Aorta (tissue), 5 donors: Measurements from ENCODE around the gene MAPKAPK2. TPM values are rescaled to one million over a fixed set of nuclear protein-coding genes. Genes with fewer than 3 reads are reported as not detected.

ENCODE experiments used
- ATAC-seq: fragments of 200-7000 bp; cut with Tn5 transposase; one replicate; pipeline ENCODE4 v1.9.1; 2022; ENCODE audit warnings: moderate library complexity; ENCODE audit not compliant: low FRiP score
- DNase-seq, 2 donors: peaks; one replicate each; pipeline ENCODE4 v3.0.0-alpha.2; 2020
- H3K27ac ChIP-seq, 2 donors: one replicate each; pipeline ENCODE4 v1.5.1; 2013; ENCODE audit warnings: low read length in 2 of 2, mild to moderate bottlenecking in 2 of 2, moderate library complexity in 2 of 2, control low read depth in 1 of 2, inconsistent platforms in 1 of 2, low read depth in 1 of 2
- H3K27me3 ChIP-seq, 2 donors: one replicate each; pipeline ENCODE4 v1.6.1; 2013; ENCODE audit warnings: control low read depth in 1 of 2, low read length in 1 of 2, mild to moderate bottlenecking in 1 of 2, moderate library complexity in 1 of 2; ENCODE audit not compliant: insufficient read depth in 2 of 2, control insufficient read depth in 1 of 2
- H3K36me3 ChIP-seq, 2 donors: one replicate each; pipeline ENCODE4 v1.6.1; 2013; ENCODE audit warnings: control low read depth in 1 of 2, low read length in 1 of 2, mild to moderate bottlenecking in 1 of 2; ENCODE audit not compliant: insufficient read depth in 2 of 2, control insufficient read depth in 1 of 2
- H3K4me1 ChIP-seq, 2 donors: one replicate each; pipeline ENCODE4 v1.6.1; 2013; ENCODE audit warnings: low read length in 2 of 2, control low read depth in 1 of 2, mild to moderate bottlenecking in 1 of 2, moderate library complexity in 1 of 2; ENCODE audit not compliant: insufficient read depth in 2 of 2, control insufficient read depth in 1 of 2
- H3K4me3 ChIP-seq, 2 donors: one replicate each; pipeline ENCODE4 v1.5.1; 2013; ENCODE audit warnings: low read length in 2 of 2, control low read depth in 1 of 2, mild to moderate bottlenecking in 1 of 2
- H3K9me3 ChIP-seq: one replicate; pipeline ENCODE4 v1.6.1; 2013; ENCODE audit warnings: mild to moderate bottlenecking, low read length; ENCODE audit not compliant: control insufficient read depth
- WGBS, 2 donors: extraction: QIAGEN DNeasy Blood & Tissue Kit; methylation state at CpG; one replicate each; pipeline ENCODE4 v1.1.7; 2013; 5-methylcytosine and 5-hydroxymethylcytosine counted together
- intact Hi-C, 2 donors: fragments of 100-400 bp; cut with DNase I; formaldehyde crosslinking; loops; one replicate each; pipeline versions ENCODE4 v1.14.2 to v1.15.0; 2022
- polyA plus RNA-seq, 2 donors: library from polyadenylated mRNA; stranded (reverse); fragments of 200-250 nt; gene quantifications; one replicate each; pipeline ENCODE4 v1.2.3, GENCODE V29; 2013
- total RNA-seq, 2 donors: library from RNA; stranded (reverse); fragmentation: NEBNext Ultra II Directional; extraction: Animal tissue kit (Norgen Biotek cat#: 25700); gene quantifications; one replicate each; pipeline ENCODE4 v1.2.1, GENCODE V29; 2021
- donor health status: healthy with polysubstance abuse.
- donor health status: Bipolar disorder and iron deficiency.
- donor health status: DM: no; HTN: no; CAD: no.
- donor health status: DM: no; HTN: no; CAD: no.
- donor health status: DM: yes; HTN: yes; CAD: no.

The MAPKAPK2 gene
- total and polyA plus RNA-seq, 4 donors = 40.2 to 117 (median 67.7) TPM

DNA sequence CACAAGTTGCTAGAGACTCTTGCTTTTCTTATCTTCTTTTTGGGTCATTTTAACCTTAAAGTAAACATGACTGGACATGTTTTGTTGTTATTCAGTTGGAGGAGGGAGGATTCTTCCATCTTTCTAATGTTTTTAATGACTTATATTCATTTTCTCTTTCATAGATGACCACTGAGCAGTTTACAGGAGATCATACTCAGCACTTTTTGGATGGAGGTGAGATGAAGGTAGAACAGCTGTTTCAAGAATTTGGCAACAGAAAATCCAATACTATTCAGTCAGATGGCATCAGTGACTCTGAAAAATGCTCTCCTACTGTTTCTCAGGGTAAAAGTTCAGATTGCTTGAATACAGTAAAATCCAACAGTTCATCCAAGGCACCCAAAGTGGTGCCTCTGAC lies 37.5 kb upstream of the MAPKAPK2 start:
- no peaks in the 10 kb centered on the region for H3K27me3 ChIP-seq
- no peaks in the 10 kb centered on the region for H3K4me1 ChIP-seq
- intact Hi-C loops = no loop called here
- ATAC-seq (no peak), DNase-seq (no peak)
- no peaks in the 10 kb centered on the region for H3K9me3 ChIP-seq
- peaks cover 2 to 3% of the 10 kb centered on the region in 2 donors for H3K36me3 ChIP-seq
- H3K27ac ChIP-seq = no peak overlapping the region
- H3K4me3 ChIP-seq = no peak overlapping the region

DNA sequence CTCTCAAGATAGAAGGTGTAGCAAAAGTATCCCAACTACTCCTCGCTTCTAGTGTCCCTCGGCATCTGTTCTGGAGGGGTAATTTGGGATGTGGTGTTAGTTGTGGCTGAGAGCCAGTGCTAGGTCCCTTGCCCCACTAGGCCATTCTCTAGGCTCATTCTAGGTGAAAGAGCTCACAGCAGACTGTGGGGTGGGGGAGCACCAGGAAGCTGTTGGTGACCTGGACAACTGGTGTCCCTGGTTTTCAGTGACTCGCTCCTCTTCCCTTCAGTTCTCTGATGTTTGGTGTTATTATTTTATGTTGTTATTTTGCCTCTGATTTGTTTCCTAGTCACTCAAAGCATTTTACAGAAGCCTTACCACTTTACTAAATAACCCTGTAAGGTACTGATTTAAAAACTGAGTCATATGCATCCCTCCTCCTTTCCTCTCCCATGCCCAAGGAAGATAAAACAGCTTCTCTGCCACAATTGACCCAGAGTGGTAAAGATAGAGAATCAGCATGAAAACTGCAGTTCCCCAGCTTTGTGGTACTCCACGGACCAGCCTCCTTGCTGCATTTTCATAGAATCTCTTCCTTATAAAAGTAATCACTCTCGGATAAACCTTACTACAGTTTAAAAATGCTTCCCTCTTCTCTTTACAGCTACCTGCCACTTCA lies 35.3 kb upstream of the MAPKAPK2 start:
- DNase-seq (no peak), ATAC-seq (no peak)
- Histone ChIP-seq H3K4me1 (no peaks in the 10 kb centered on the region), H3K4me3 (no peak overlapping the region), H3K27me3 (no peaks in the 10 kb centered on the region), H3K27ac (no peak overlapping the region), H3K9me3 (no peaks in the 10 kb centered on the region), H3K36me3 (peaks cover 2 to 3% of the 10 kb centered on the region in 2 donors)
- WGBS, 2 donors = 93 to 94% methylated on average over 5 of the region's 5 CpGs
- intact Hi-C loops = no loop called here

DNA sequence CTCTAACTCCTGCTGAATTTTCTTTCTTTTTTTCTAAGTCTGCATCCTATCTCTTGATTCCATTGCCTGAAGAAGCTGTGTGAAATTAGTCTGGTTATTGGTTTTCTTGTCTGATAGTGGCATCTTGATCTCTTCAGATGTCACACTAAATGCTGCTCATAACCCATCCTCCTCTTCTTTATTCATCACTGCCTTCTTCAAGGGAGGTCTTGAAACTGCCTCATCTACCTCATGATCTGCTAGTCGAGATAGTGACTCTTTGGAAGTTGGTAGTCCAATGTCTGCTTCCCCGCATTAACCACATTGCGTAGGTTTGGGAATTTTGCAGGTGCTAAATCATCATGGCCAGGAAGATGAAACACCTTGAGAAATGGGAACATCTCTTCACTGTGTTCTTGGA lies 33.7 kb upstream of the MAPKAPK2 start:
- intact Hi-C loops = no loop called here
- no peaks in the 10 kb centered on the region for H3K9me3 ChIP-seq
- H3K4me3 ChIP-seq = no peak overlapping the region
- no peaks in the 10 kb centered on the region for H3K27me3 ChIP-seq
- ATAC-seq (no peak), DNase-seq (no peak)
- 96 to 97% methylated on average over 3 of the region's 3 CpGs for WGBS, 2 donors
- H3K4me1 ChIP-seq = no peaks in the 10 kb centered on the region
- H3K36me3 ChIP-seq = peaks cover 2 to 3% of the 10 kb centered on the region in 2 donors
- H3K27ac ChIP-seq = no peak overlapping the region

DNA sequence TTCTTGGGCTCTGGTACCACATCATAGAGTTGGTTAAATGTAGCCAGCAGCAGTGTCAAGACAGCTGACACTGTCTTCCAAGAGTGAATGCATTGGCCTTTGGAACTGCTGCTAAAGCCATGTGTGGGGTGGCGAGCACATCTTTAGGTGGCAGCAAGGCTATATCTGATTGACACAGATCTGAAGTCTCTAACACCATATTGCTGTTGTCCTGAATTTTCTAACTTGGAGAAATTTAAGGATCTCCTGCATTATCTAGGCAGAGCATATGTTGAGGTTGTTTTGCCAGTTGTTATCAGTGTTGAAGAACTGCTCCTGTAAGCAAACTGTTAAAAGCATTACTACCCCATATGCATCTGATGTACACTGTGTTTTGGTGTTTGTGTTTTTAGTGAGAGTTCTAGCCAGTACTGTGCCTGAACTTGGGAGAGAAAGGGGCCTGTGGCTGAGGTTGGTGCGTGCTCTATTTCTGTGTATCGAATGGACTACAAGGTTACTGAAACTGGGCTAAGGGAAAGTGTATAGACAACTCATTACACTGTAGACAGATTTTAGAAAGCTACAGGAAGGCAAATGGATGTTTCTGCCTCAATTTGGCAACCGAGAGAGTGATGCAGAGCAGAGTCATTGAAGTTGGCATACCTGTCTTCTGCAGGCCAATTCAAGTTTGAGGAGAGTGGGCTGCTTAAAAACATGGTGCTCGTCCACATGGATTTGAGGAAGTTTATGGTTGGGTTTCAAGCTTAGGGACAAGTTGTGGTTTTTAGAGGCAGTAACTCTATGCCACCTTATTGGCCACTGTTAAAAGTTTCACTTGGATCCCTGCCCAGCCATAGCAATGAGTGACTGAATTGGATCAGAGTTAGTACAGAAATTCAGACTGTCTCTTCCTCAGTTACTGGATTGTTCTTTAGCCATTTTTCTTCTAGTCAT lies 32.5 kb upstream of the MAPKAPK2 start:
- H3K4me1 ChIP-seq = no peaks in the 10 kb centered on the region
- H3K4me3 ChIP-seq = no peak overlapping the region
- no peaks in the 10 kb centered on the region for H3K27me3 ChIP-seq
- DNase-seq (no peak), ATAC-seq (no peak)
- H3K36me3 ChIP-seq = peaks cover 2 to 3% of the 10 kb centered on the region in 2 donors
- intact Hi-C loops = no loop called here
- no peak overlapping the region for H3K27ac ChIP-seq
- no peaks in the 10 kb centered on the region for H3K9me3 ChIP-seq
- 87 to 88% methylated on average over 5 of the region's 5 CpGs for WGBS, 2 donors

GRCh38 chr1:206653715-206654459 lies 30.8 kb upstream of the MAPKAPK2 start:
- no peaks in the 10 kb centered on the region for H3K27me3 ChIP-seq
- DNase-seq = no peak
- intact Hi-C loops = no loop called here
- peaks cover 0 to 2% of the 10 kb centered on the region in 2 donors for H3K36me3 ChIP-seq
- no peaks in the 10 kb centered on the region for H3K9me3 ChIP-seq
- ATAC-seq = no peak
- H3K27ac ChIP-seq = no peak overlapping the region
- no peaks in the 10 kb centered on the region for H3K4me1 ChIP-seq
- 95 to 96% methylated on average over 7 of the region's 7 CpGs for WGBS, 2 donors
- H3K4me3 ChIP-seq = no peak overlapping the region

DNA sequence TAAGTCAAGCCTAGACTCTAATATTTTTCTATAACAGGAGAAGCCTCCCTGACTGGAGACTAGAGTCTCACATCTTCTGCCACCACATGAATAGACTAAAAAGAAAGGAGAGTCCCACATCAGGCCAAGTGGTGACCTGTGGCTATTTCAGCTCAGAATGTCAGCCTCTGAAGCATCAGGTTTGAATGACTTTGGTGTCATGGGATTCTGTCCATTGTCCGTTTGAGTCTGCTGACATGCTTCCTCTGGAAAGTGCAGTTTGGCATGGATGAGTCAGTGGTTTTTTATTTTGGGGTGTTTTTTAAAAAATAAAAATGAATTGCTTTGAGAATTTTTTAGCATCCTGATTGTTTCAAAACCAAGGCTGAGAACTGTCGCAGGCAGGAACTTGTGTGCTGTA lies 29.9 kb upstream of the MAPKAPK2 start:
- H3K36me3 ChIP-seq = no peaks in the 10 kb centered on the region
- no peaks in the 10 kb centered on the region for H3K27me3 ChIP-seq
- DNase-seq = no peak
- H3K9me3 ChIP-seq = no peaks in the 10 kb centered on the region
- no peak overlapping the region for H3K4me3 ChIP-seq
- no peak for ATAC-seq
- WGBS, 2 donors = 88 to 93% methylated on average over 2 of the region's 2 CpGs
- no peaks in the 10 kb centered on the region for H3K4me1 ChIP-seq
- intact Hi-C loops = no loop called here
- H3K27ac ChIP-seq = no peak overlapping the region

DNA sequence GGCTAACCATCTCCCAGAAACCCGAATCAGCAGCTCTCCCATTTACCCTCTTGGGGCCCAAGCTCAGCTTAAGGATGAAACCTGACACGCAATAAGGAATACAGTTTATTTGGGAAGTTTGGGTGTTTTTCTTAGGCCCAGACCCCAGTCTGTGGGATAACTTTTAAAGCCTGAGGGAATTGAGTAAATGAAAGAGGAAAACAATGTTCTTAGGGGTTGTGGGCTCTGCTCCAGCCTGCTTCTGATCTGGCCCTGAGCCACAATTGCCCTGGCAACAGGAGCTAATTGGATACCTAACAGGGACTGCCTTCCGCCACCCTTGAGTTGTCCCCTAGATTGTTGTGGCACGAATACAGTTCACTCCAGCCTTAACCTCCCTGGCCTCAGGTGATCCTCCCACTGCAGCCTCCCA lies 29.2 kb upstream of the MAPKAPK2 start:
- WGBS, 2 donors = 89% methylated on average over 4 of the region's 4 CpGs
- Histone ChIP-seq H3K4me3 (no peak overlapping the region), H3K4me1 (no peaks in the 10 kb centered on the region), H3K27ac (no peak overlapping the region), H3K27me3 (no peaks in the 10 kb centered on the region), H3K36me3 (no peaks in the 10 kb centered on the region), H3K9me3 (no peaks in the 10 kb centered on the region)
- DNase-seq (no peak), ATAC-seq (no peak)
- intact Hi-C loops = no loop called here

GRCh38 chr1:206656936-206657335 lies 27.8 kb upstream of the MAPKAPK2 start:
- Histone ChIP-seq H3K36me3 (no peaks in the 10 kb centered on the region), H3K9me3 (no peaks in the 10 kb centered on the region), H3K27ac (no peak overlapping the region), H3K4me1 (no peaks in the 10 kb centered on the region), H3K27me3 (no peaks in the 10 kb centered on the region), H3K4me3 (no peak overlapping the region)
- WGBS, 2 donors = 93 to 98% methylated on average over 3 of the region's 3 CpGs
- intact Hi-C loops = no loop called here
- no peak for DNase-seq
- no peak for ATAC-seq
